ENCODE measurements around the gene HEYL.
A peak's percentile ranks its signal among the peaks of the same experiment; 100 is the strongest.
"Not testable (repeated sequence)": the region's sequence is repeated elsewhere in the genome, so short reads cannot be mapped to it uniquely, and the experiment has no call there.

The HEYL gene

DNA sequence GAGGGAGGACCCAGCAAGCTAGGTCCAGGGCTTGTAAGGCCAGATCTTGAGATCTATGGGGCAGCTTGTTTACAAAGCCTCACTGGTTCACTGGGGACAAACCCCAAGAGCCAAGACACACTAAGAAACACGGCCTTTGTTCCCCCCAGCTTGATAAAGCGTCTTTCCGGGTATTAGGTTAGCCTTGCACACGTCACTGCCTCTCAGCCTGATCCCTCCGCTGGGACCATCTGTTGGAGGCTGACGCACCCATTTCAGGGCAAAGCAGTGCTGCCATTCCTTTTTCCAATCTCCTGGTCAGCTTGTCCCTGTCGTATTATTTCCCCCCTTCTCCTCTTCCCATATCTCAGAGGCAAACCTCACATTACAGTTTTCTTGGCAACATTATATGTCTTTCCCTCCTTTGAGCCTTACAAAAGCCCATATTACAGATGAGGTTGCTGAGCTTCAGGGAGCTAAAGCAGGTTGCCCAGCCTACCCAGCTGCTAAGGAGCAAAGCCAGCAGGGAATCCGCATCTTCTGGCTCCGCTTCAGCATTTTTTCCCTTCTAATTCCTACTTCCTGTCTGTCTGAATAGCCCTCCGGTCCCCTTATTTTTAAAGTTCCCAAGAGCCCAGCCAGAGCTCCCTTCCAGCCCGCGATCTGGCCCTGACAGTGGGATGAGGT, 4.1 kb downstream of the HEYL start:
- DNase-seq = no peak

GRCh38 chr1:39633422-39633821, 6.0 kb downstream of the HEYL start:
- no peak for DNase-seq

GRCh38 chr1:39632682-39633417, 6.6 kb downstream of the HEYL start:
- DNase-seq = no peak

DNA sequence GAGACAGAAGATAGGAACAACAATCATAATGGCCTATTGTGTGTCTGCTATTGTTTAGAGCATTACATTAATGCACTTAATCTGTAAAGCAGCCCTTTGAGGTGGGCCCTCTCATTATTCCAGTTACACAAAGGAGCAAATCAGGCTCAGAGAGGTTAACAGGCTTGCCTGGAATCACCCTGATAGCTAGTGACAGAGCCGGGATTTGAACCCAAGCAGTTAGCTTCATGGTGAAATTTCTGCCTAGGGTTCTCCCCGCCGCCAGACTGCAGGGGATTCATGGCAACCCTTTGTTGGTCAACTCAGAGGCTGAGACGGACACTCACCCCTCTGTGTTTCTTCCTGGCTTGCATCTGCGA, 7.1 kb downstream of the HEYL start:
- no peak for DNase-seq

DNA sequence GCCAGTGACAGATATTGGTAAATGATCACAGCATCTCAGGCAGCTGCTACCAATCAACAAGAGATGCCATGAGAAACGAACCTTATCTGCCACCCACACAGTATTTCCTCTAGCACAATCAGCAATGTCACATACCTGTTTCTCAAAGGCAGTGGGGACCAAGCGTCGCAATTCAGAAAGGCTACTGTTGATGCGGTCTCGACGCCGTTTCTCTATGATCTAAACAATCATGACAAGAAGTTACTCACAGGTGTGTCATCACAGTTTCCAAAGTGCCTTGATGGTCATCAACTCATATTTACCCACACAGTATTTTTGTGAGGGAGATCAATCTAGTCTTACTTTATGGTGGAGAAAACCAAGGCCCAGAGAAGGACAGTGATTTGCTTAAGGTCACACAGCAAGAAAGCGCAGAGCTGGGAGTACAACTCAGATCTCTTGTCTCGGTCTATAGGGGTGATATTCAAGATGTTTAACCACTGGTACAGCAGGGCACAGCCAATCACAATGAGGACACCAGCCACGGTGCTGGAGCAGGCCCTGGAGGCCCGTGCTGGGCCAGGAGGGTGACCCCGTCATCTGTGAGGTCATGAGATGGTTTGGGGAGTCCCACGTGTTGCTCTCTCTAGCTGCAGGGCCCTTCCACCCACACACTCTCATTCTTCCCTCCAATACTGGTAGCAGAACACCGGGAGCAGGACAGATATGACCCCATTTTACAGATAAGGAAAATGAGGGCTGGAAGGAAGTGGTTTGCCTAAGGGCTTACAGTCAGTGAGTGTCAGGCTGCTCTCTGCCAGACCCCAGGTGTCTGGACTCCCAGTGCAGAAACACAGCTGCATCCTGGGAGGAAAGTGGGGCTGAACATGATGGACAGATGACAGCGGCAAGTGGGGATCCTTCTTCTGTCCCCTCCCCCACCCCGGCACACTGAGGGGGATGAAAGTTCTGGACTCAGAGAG, 7.8 kb downstream of the HEYL start:
- no peak for DNase-seq

DNA sequence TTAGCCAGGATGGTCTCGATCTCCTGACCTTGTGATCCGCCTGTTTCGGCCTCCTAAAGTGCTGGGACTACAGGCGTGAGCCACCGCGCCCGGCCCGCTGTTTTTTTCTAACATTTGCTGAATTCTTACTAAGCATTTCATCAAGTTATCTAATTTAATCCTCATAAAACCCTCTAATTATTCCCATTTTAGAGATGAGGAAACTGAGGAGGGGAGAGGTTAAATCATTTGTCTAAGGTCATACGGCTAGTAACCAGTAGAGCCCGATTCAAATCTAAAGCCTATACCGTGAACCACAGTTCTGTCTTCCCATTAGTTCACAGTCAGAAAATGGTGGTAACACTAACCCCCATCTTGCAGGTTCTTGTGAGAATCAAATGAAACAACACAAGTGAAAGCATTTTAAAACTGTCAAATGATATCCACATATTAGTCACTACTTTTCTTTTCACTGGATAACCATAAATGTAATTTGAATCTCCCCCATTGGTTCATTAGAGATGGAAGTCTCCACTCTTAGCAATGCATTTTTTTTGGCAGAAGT, 10.6 kb downstream of the HEYL start:
- DNase-seq = no peak

- DNase-seq = no peak
Measured at GRCh38 chr1:39626646-39627045, 12.8 kb downstream of the HEYL start.

- DNase-seq = no peak
Measured at GRCh38 chr1:39625462-39626273, 13.8 kb downstream of the HEYL start.

DNA sequence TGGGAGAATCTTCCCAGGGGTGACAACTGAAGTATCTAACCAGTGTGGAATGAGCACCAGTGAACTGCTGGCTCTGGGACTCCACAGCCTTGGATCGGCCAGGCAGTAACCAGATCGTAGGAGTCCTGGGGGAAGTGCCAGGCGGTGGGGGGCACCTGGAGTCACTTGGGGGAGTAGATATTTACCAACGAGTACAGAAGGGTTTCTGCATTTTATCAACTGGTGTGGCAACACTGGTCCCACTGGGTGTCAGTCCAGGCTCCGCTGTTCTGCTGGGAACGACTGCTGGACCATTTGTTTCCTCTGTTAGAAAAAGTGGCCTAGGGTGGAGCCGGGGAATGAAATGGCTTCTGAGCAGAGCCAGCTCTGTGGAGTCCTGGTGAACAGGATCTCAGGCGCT, 14.4 kb downstream of the HEYL start:
- no peak for DNase-seq

DNA sequence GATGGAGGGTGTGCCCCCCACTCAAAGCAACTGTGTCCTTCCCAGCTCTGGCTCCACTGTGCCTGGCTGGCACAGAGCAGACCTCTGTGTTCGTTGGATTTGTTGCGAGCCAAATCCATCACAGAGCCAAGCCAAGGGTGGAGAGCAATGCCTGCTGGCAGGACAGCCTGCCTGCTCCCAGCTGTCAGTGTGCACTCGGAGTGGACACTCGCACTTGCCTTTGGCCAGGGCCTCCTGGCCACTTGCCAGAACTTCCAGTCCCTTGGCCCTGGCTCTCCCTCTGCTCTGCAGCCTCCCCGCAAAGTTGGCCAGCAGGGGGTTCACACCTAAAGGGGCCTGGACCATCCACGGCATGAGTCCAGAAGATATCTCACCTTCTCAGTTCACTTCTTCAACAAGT, 16.4 kb downstream of the HEYL start:
- DNase-seq = no peak

GRCh38 chr1:39622427-39622826, 17.0 kb downstream of the HEYL start:
- no peak for DNase-seq

- no peak for DNase-seq
Measured at GRCh38 chr1:39620659-39621165, 18.7 kb downstream of the HEYL start.

GRCh38 chr1:39617488-39618049, 21.9 kb downstream of the HEYL start:
- DNase-seq = no peak

DNA sequence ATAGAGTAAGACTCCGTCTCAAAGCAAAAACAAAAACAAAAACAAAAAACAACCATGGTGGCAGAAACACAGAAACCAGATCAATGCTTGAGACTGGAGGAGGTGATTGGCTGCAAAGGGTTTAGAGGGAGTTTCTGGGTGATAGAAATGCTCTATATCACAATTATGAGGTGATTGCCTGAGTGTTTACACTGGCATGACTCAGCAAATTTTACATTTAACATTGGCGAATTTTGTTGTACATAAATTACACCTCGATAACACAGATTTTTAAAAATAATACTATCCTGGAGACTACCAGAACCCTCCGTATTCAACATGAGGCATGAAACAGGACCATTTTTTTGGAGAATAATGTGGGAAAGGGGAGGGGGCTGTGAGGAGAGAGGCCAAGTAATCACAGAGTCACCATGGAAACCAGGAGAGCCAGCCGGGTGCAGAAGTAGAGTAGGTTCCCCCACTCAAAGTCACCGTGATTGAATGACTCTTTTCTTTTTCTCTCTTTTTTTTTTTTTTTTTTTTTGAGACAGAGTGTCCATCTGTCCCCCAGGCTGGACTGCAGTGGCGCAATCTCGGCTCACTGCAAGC, 24.3 kb downstream of the HEYL start:
- no peak for DNase-seq

DNA sequence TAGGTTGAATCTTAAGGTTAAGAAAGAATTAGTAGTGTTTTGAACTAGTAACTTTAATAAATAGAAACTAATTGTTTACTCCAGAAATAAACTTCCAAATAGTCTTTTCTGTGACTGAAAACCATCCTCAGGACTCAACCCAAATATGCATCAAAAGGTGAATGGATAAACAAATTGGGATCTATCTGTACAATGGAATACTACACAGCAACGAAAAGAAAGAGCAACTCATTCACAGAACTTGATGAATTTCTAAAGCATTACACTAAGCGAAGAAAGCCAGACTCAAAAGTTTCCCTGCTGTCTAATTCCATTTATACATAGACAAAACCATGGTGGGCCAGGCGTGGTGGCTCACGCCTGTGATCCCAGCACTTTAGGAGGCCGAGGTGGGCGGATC, 25.0 kb downstream of the HEYL start:
- DNase-seq = no peak

DNA sequence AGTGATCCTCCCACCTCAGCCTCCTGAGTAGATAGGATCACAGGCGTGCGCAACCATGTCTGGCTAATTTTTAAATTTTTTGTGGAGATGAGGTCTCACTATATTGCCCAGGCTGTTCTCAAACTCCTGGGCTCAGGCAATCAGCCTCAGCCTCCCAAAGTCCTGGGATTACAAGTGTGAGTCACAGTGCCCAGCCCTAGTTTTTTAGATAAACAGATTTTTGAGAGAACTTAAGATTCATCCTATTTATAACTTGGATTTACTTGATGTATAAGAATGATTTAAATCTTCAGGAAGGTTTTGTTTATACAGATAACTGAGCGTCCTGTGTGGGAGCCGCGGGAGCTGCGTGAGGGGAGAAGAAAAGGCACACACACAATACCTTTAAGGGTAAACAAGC, 26.2 kb downstream of the HEYL start:
- no peak for DNase-seq

GRCh38 chr1:39609618-39610331, 29.7 kb downstream of the HEYL start:
- DNase-seq = peak; percentile 66

- no peak for DNase-seq
Measured at GRCh38 chr1:39608921-39609320, 30.5 kb downstream of the HEYL start.

- DNase-seq = not testable (repeated sequence)
Measured at GRCh38 chr1:39603677-39604076, 35.8 kb downstream of the HEYL start.

DNA sequence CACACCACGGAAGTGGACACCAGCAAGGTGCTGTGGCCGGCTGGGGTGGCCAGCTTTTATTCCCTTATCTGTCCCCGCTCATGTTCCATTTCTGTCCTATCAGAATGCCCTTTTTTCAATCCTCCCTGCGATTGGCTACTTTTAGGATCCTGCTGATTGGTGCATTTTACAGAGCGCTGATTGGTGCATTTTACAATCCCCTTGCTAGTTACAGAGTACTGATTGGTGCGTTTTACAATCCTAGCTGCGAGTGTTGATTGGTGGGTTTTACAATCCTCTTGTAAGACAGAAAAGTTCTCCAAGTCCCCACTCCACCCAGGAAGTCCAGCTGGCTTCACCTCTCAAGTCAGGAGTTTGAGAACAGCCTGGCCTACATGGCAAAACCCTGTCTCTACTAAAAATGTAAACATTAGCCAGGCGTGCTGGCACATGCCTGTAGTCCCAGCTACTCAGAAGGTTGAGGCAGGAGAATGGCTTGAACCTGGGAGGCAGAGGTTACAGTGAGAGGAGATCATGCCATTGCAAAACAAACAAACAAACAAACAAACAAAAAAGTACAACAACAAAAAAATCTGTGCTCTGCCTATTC, 37.7 kb downstream of the HEYL start:
- DNase-seq = not testable (repeated sequence)

All from CD4-positive, alpha-beta T cell treated with Interleukin-21 for 1 hour (primary cell).